IPS DF 6.9 (cell line): ENCODE data around the gene GSG1L.

Experiments
- DNase-seq: peaks from one replicate; pipeline ENCODE4 v3.0.0-alpha.2; 2013; ENCODE audit warnings: low read depth, low spot score
- H3K27ac ChIP-seq: one replicate; pipeline ENCODE4 v1.5.1; 2013; ENCODE audit warnings: low read length, control low read depth
- H3K27me3 ChIP-seq: 2 replicates; pipeline ENCODE4 v1.6.1; 2013; ENCODE audit warnings: mild to moderate bottlenecking, low read length; ENCODE audit not compliant: control insufficient read depth, insufficient read depth
- H3K36me3 ChIP-seq: 2 replicates; pipeline ENCODE4 v1.6.1; 2013; ENCODE audit warnings: low read length; ENCODE audit not compliant: control insufficient read depth, insufficient read depth
- H3K4me1 ChIP-seq: 2 replicates; pipeline ENCODE4 v1.6.1; 2013; ENCODE audit warnings: low read length; ENCODE audit not compliant: control insufficient read depth, insufficient read depth
- H3K4me3 ChIP-seq: 2 replicates; pipeline ENCODE4 v1.5.1; 2013; ENCODE audit warnings: mild to moderate bottlenecking, low read length
- H3K9me3 ChIP-seq: 2 replicates; pipeline ENCODE4 v1.6.1; 2013; ENCODE audit warnings: low read length, inconsistent platforms; ENCODE audit not compliant: control insufficient read depth, insufficient read depth
- WGBS: extraction: QIAGEN DNeasy Blood & Tissue Kit; methylation state at CpG from one replicate; pipeline ENCODE4 v1.1.7; 2013; ENCODE audit warnings: mixed read lengths, missing lambda C conversion rate; ENCODE audit not compliant: insufficient read length, insufficient coverage; 5-methylcytosine and 5-hydroxymethylcytosine counted together

Gene GSG1L

DNA sequence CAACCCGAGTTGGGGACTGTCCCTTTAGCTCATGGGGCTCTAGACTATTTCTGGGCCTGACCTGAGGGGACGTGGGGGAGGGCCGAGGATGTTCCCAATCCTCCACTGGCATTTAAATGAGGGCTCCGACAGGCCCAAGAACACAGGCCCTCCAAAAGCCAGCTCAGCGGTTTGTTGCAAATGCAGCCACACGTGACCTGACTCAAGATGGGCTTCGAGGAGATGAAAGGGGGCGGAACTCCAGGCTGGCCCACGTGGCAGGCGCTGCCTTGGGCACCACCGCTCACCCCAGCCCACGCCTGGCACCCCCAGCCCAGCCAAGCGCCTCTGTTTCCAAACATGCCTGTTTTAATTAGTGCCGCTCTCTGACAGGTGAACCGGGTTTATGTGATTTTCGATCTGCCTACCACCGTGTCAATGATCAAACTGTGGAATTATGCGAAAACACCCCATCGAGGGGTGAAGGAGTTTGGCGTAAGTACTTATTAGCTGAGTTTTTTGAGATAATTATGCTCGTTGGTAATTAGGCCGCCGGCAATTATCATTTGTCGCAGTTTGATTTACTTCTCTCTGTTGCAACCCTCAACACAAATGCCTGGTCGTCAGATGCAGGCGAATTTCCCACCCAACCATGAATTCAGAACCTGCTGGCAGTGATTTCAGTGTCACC lies 286.8 kb downstream of the GSG1L start:
- Histone ChIP-seq H3K27me3 (no peaks in the 10 kb centered on the region), H3K9me3 (no peaks in the 10 kb centered on the region), H3K27ac (no peak overlapping the region), H3K36me3 (peaks cover 5% of the 10 kb centered on the region; the same call in 1 of the 2 replicates), H3K4me1 (no peaks in the 10 kb centered on the region), H3K4me3 (no peak overlapping the region)
- no CpG with 5 or more reads among the region's 26 CpGs for WGBS
- no peak for DNase-seq

DNA sequence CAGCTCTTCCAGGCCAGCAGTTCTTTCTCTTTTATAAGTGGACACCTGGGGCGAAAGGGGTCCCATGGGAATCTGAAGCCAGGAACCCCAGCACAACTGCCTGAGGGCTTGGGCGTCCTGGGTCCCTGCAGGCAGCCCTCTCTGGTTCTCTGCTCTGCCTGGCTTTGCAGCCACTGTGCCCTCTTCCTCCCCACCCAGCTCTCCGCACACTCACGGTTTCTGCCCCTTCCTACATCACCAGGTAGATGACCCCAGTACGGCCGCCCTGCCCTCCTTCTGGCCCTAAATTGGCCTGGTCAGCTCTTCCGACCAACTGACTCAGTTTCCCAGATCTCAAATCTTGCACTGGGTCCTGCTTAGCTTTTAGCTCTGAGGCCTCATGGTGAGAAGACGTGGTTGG lies 288.3 kb downstream of the GSG1L start:
- Histone ChIP-seq H3K4me1 (no peaks in the 10 kb centered on the region), H3K27ac (no peak overlapping the region), H3K9me3 (no peaks in the 10 kb centered on the region), H3K36me3 (peaks cover 5% of the 10 kb centered on the region; the same call in 1 of the 2 replicates), H3K27me3 (no peaks in the 10 kb centered on the region), H3K4me3 (no peak overlapping the region)
- DNase-seq = no peak
- WGBS = no CpG with 5 or more reads among the region's 8 CpGs

DNA sequence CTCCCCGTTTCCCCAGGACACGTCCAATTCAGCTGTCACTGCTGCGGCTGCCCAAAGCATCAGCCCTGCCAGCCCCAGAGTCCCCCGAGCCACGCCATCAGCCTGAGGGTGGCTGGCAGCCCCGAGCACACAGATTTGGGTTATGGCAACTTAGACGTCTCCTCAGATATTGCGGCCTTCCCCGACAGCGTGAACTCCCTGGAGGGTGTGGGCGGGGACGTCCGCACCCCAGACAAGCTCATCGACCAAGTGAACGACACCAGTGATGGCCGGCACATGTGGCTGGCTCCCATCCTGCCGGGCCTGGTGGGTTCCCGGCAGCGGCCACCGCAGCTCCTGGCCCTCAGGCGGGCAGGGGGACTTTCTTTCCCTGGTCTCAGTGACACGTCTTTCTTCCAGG lies 288.7 kb downstream of the GSG1L start:
- WGBS = no CpG with 5 or more reads among the region's 22 CpGs
- Histone ChIP-seq H3K27ac (no peak overlapping the region), H3K4me1 (no peaks in the 10 kb centered on the region), H3K36me3 (peaks cover 5% of the 10 kb centered on the region; the same call in 1 of the 2 replicates), H3K27me3 (no peaks in the 10 kb centered on the region), H3K9me3 (no peaks in the 10 kb centered on the region), H3K4me3 (no peak overlapping the region)
- no peak for DNase-seq

DNA sequence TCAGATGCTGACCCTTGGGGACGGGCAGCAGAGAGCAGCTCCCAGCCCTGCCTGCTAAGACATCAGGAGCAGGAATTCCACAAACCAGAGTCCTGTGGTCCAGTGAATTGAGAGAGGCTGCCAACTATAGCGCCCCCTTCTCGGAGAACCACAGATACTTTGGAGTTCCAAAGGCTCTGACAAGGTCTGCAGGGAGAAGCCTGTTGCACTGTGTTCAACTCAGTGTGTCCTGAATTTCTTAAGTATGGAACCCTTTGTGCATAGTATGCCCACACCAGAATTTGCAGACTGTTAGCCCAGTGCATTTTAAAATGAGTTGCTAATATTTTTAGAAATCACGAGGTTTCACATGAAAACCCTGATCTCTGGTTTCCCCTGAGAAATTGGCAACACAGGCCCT lies 290.2 kb downstream of the GSG1L start:
- no peak overlapping the region for H3K27ac ChIP-seq
- no peaks in the 10 kb centered on the region for H3K9me3 ChIP-seq
- H3K27me3 ChIP-seq = no peaks in the 10 kb centered on the region
- H3K4me3 ChIP-seq = no peak overlapping the region
- no peak for DNase-seq
- no CpG with 5 or more reads among the region's 4 CpGs for WGBS
- no peaks in the 10 kb centered on the region for H3K4me1 ChIP-seq
- H3K36me3 ChIP-seq = peaks cover 1% of the 10 kb centered on the region; the same call in 1 of the 2 replicates

DNA sequence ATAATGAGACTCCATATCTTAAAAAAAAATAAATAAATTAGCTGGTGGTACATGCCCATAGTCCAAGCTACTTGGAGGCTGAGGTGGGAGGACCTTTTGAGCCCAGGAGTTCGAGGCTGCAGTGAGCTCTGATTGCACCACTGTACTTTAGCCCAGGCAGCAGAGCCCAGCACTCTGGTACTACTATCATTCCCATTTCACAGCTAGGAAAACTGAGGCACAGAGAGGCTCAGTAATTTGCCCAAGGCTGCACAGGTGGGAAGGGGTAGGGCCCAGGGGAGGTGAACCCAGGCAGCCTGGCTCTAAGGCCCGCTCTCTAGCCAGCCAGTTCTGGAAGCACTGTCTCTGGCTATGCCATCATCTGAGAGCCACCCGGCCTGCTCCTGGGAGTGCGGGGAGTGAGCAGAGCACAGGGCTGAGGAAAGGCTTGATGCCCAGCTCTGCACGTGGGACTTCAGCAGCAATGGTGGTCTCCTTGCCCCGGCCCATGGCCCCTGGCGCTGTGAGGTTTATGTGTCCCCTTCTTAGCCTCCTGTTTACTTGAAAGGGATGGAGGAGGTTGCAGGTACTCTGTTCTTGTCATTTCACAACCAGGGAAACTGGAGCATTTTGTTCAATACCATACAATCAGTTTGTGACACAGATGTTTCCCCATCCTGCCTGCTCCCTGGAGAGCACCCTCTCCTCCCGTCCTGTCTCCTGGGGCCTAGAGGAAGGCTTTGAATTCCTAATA lies 291.3 kb downstream of the GSG1L start:
- no peaks in the 10 kb centered on the region for H3K4me1 ChIP-seq
- H3K27ac ChIP-seq = no peak overlapping the region
- H3K36me3 ChIP-seq = no peaks in the 10 kb centered on the region
- H3K9me3 ChIP-seq = no peaks in the 10 kb centered on the region
- no peaks in the 10 kb centered on the region for H3K27me3 ChIP-seq
- DNase-seq = no peak
- no peak overlapping the region for H3K4me3 ChIP-seq
- WGBS = no CpG with 5 or more reads among the region's 8 CpGs

DNA sequence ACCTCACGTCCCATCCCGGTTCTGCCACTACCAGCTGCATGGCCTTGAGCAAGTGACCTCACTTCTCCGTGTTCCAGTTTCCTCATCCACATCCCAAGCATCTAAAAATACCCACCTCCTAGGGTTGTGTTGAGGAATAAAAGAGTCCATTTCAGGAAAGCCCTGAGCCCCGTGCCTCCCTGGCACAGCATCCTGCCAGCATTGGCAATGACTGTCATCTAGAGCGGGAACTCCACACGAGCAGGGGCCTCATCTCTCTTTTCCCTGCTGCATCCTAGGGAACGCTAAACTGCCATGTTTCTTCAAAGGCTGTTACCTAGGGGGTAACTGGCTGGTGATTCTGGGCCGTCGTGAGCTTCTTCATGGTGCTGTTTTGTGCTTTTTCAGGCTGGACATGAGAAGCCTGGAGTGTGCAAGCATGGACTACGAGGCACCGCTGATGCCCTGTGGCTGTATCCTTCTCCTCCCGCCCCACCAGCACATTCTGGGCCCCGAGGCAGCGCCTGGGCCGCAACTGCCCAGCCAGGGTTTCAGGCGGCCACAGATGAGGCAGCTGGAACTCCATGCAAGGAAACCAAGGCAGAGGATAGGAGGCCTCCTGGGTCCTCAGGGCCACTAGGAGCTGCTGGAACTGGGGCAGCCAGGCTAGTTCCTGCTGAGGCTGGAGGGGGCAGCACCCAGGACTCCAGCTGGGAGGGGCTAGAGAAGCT lies 292.2 kb downstream of the GSG1L start:
- H3K36me3 ChIP-seq = no peaks in the 10 kb centered on the region; the same call in 1 of the 2 replicates
- no peak overlapping the region for H3K27ac ChIP-seq
- no peaks in the 10 kb centered on the region for H3K4me1 ChIP-seq
- H3K9me3 ChIP-seq = no peaks in the 10 kb centered on the region
- no CpG with 5 or more reads among the region's 16 CpGs for WGBS
- no peaks in the 10 kb centered on the region for H3K27me3 ChIP-seq
- no peak overlapping the region for H3K4me3 ChIP-seq
- DNase-seq = no peak

DNA sequence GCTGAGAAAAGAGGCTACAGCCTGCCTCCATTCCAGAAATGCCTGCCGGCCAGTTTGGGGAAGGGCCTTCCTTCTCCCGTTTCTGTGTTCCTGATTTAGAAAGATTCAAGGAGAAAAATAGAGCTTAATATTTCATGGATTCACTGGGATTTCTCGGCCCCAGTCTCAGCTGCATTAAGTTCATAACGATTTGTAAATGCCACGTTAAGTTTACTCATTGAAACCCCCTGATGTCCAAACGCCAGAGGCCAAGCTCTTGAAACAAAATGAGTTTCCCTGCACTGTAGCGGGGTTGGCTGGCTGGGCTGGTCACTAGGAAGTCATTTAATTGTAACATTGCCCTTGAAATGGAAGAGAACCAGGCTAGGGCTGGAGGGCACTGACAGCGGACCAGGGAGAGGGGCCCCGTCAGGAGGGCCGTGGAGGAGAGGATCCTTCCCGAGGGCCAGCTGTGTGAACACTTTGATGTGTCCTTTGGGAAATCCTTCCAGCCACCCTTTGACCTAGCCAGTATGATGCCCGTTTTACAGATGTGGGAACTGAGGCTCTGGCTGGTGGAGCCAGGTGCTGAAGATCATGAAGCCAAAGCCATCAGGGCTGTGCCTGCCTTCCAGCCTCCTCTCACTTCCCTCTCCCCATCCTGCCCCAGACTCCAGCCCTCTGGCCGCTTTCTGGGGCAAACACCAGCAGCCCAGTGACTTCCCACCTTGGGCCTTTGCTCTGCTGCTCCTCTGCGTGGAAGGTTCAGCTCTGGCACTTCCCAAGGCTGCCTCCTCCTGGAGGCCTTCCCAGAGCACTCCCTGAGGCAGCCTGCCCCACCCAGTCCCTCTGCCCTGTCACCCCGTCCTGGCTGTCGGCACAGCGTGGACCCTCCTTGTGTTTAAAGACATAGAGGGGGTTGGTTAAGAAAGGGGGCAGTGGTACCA lies 293.0 kb downstream of the GSG1L start:
- Histone ChIP-seq H3K4me1 (no peaks in the 10 kb centered on the region), H3K27me3 (no peaks in the 10 kb centered on the region), H3K36me3 (no peaks in the 10 kb centered on the region; the same call in 1 of the 2 replicates), H3K4me3 (no peak overlapping the region), H3K27ac (no peak overlapping the region), H3K9me3 (no peaks in the 10 kb centered on the region)
- no CpG with 5 or more reads among the region's 17 CpGs for WGBS
- no peak for DNase-seq

DNA sequence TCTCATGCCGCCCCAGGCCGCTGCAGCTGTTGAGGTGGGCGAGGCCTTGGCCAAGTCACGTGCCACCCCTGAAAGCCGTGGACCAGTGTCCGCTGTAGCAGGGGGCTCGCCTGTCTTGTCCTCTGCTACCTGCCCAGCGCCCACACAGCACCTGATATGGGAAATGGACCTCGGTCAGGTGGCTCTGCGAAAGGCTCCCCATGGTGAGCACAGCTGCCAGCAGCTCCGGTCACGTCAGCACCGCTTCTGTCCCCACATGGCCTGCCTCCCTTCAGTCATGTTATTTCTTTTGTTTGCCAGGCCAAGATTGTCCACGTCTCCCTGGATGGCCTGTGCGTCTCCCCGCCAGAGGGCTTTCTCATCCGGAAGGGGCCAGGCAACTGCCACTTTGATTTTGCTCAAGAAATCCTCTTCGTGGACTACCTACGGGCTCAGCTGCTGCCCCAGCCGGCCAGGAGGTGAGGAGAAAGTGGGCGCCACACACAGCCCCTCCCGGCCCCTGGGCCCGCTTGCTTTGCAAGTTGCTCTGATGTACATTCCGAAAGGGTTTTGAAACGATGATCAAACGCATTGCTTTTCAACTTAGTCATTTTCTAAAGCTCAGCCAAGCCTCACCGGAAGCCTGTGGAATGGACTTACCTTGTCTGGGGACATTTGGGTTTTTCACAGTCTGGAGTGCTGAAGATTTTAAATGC lies 293.8 kb downstream of the GSG1L start:
- DNase-seq = no peak
- H3K4me1 ChIP-seq = no peaks in the 10 kb centered on the region
- no peak overlapping the region for H3K27ac ChIP-seq
- WGBS = no CpG with 5 or more reads among the region's 27 CpGs
- H3K36me3 ChIP-seq = no peaks in the 10 kb centered on the region; the same call in 1 of the 2 replicates
- no peaks in the 10 kb centered on the region for H3K27me3 ChIP-seq
- H3K9me3 ChIP-seq = no peaks in the 10 kb centered on the region
- H3K4me3 ChIP-seq = no peak overlapping the region

DNA sequence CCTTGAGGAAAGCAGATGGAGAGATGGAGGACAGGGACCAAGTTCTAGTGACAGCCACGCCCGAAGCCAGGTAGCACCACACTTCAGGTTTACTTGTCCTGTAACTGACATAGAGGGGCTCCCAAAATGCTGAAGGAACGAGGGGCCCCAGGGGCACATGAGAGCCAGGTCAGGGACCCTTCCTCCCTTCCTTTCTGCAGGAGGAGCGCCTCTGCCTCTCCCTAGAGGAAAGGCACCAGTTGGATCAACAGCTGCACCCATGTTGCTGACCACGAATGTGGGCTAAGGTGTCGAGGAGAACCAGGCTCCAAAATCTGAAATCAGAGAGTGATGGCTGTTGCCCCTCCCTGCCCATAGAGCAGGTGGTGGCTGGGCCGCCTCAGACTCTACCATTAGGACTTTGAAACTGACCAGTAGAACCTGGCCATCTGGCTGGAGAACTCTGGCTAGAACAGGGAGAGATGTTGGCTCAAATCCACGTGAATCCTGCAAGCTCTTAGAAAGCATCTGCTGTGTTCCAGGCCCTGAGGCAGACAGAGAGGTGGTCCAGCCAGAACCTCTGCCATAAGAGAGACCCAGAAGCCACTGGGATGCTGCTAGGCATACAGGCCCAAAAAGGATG lies 294.8 kb downstream of the GSG1L start:
- Histone ChIP-seq H3K36me3 (no peaks in the 10 kb centered on the region; the same call in 1 of the 2 replicates), H3K9me3 (no peaks in the 10 kb centered on the region), H3K4me3 (no peak overlapping the region), H3K27me3 (no peaks in the 10 kb centered on the region), H3K27ac (no peak overlapping the region), H3K4me1 (no peaks in the 10 kb centered on the region)
- no CpG with 5 or more reads among the region's 8 CpGs for WGBS
- DNase-seq = no peak
